Smooth muscle cell (in vitro differentiated cells): ENCODE data around the gene ILF3. TPM values are rescaled to one million over a fixed set of nuclear protein-coding genes. Genes with fewer than 3 reads are reported as not detected.
A peak's percentile ranks its signal among the peaks of the same experiment; 100 is the strongest.

Source experiments
- DNase-seq: peaks from one replicate; lab custom pipeline; 2025; ENCODE audit not compliant: unreplicated experiment; lab: John Stamatoyannopoulos, UW
- H2AFZ ChIP-seq: fragments of 200-600 bp; sonication (generic); 2 replicates; pipeline ENCODE4 v1.6.0; 2016; ENCODE audit warnings: antibody characterized with exemption, low read depth, mild to moderate bottlenecking
- H3F3A ChIP-seq: fragments of 200-600 bp; sonication (generic); 2 replicates; pipeline ENCODE4 v1.6.0; 2017; ENCODE audit warnings: antibody characterized with exemption, low read depth
- H3K27ac ChIP-seq: fragments of 200-600 bp; sonication (generic); 2 replicates; pipeline ENCODE4 v1.5.1; 2016; ENCODE audit warnings: low read depth, mild to moderate bottlenecking
- H3K27me3 ChIP-seq: fragments of 200-600 bp; sonication (generic); 2 replicates; pipeline ENCODE4 v1.6.1; 2016; ENCODE audit warnings: low read depth, mild to moderate bottlenecking
- H3K36me3 ChIP-seq: fragments of 200-600 bp; sonication (generic); 2 replicates; pipeline ENCODE4 v1.5.1; 2016; ENCODE audit warnings: low read depth
- H3K4me1 ChIP-seq: fragments of 200-600 bp; sonication (generic); 2 replicates; pipeline ENCODE4 v1.5.1; 2016; ENCODE audit warnings: low read depth
- H3K4me2 ChIP-seq: fragments of 200-600 bp; sonication (generic); 2 replicates; pipeline ENCODE4 v1.6.0; 2016; ENCODE audit warnings: mild to moderate bottlenecking
- H3K4me3 ChIP-seq: fragments of 200-600 bp; sonication (generic); 2 replicates; pipeline ENCODE4 v1.5.1; 2016; ENCODE audit warnings: mild to moderate bottlenecking
- H3K79me2 ChIP-seq: fragments of 200-600 bp; sonication (generic); 2 replicates; pipeline ENCODE4 v1.6.0; 2016; ENCODE audit warnings: low read depth, mild to moderate bottlenecking
- H3K9ac ChIP-seq: fragments of 200-600 bp; sonication (generic); 2 replicates; pipeline ENCODE4 v1.6.0; 2016; ENCODE audit warnings: low read depth
- H3K9me3 ChIP-seq: fragments of 200-600 bp; sonication (generic); replicated peaks from 2 replicates; pipeline ENCODE4 v1.5.1; 2016; ENCODE audit warnings: low read depth
- H4K20me1 ChIP-seq: fragments of 200-600 bp; sonication (generic); 2 replicates; pipeline ENCODE4 v1.6.0; 2016; ENCODE audit warnings: low read depth
- WGBS: methylation state at CpG from one replicate; pipeline ENCODE4 v1.1.7; 2016; ENCODE audit warnings: low lambda C conversion rate; 5-methylcytosine and 5-hydroxymethylcytosine counted together
- polyA plus RNA-seq: library from polyadenylated mRNA; unstranded; fragments of >200 nt; fragmentation: Nextera tagmentation; extraction: Ambion mirVana; gene quantifications from 2 replicates; pipeline ENCODE4 v1.2.1, GENCODE V29; 2016
- total RNA-seq: library from RNA; depleted of rRNA; stranded (reverse); fragments of >200 nt; gene quantifications from 2 replicates; pipeline ENCODE4 v1.2.3, GENCODE V29; 2014
- TF ChIP-seq, protein P1 (sequence below): fragments of 200-600 bp; sonication (generic); IDR thresholded peaks from 2 replicates; pipeline ENCODE4 v1.5.1; 2017; ENCODE audit warnings: borderline replicate concordance, mild to moderate bottlenecking, antibody characterized with exemption; ENCODE audit not compliant: insufficient read depth, poor library complexity, severe bottlenecking

The ILF3 gene
- total and polyA plus RNA-seq, 2 experiments from 2014 or later = 78.0 to 108 TPM

- H3K4me3 ChIP-seq = no peak overlapping the region
- peaks cover 35% of the 10 kb centered on the region for H4K20me1 ChIP-seq
- no peak overlapping the region for H3K4me2 ChIP-seq
- no peaks in the 10 kb centered on the region for H3K36me3 ChIP-seq
- no peaks in the 10 kb centered on the region for H3K9me3 ChIP-seq
- 90% methylated on average over 8 of the region's 8 CpGs for WGBS
- TF ChIP-seq, protein P1, sequence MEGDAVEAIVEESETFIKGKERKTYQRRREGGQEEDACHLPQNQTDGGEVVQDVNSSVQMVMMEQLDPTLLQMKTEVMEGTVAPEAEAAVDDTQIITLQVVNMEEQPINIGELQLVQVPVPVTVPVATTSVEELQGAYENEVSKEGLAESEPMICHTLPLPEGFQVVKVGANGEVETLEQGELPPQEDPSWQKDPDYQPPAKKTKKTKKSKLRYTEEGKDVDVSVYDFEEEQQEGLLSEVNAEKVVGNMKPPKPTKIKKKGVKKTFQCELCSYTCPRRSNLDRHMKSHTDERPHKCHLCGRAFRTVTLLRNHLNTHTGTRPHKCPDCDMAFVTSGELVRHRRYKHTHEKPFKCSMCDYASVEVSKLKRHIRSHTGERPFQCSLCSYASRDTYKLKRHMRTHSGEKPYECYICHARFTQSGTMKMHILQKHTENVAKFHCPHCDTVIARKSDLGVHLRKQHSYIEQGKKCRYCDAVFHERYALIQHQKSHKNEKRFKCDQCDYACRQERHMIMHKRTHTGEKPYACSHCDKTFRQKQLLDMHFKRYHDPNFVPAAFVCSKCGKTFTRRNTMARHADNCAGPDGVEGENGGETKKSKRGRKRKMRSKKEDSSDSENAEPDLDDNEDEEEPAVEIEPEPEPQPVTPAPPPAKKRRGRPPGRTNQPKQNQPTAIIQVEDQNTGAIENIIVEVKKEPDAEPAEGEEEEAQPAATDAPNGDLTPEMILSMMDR = no peak
- DNase-seq = no peak
- H3K9ac ChIP-seq = no peak overlapping the region
- peak overlapping the region; percentile 75 for H3K27ac ChIP-seq
- no peaks in the 10 kb centered on the region for H3K27me3 ChIP-seq
- H3K79me2 ChIP-seq = peaks cover 33% of the 10 kb centered on the region
- H3F3A ChIP-seq = peaks cover 7% of the 10 kb centered on the region
- H3K4me1 ChIP-seq = no peaks in the 10 kb centered on the region
- H2AFZ ChIP-seq = no peak overlapping the region
Measured at GRCh38 chr19:10618846-10619245, 35.3 kb upstream of the ILF3 start.

- TF ChIP-seq, protein P1 = no peak
- Histone ChIP-seq H3K27me3 (no peaks in the 10 kb centered on the region), H3K9ac (no peak overlapping the region), H3K36me3 (no peaks in the 10 kb centered on the region), H3K79me2 (peaks cover 35% of the 10 kb centered on the region), H2AFZ (no peak overlapping the region), H3K4me2 (no peak overlapping the region), H4K20me1 (peaks cover 43% of the 10 kb centered on the region), H3K4me3 (no peak overlapping the region), H3K9me3 (no peaks in the 10 kb centered on the region), H3F3A (peaks cover 7% of the 10 kb centered on the region), H3K27ac (no peak overlapping the region), H3K4me1 (peaks cover 8% of the 10 kb centered on the region)
- 90% methylated on average over 4 of the region's 4 CpGs for WGBS
- no peak for DNase-seq
Measured at GRCh38 chr19:10620786-10621185, 33.4 kb upstream of the ILF3 start.

- DNase-seq = no peak
- no peak overlapping the region for H3K9ac ChIP-seq
- H3K27me3 ChIP-seq = no peaks in the 10 kb centered on the region
- no peaks in the 10 kb centered on the region for H3K9me3 ChIP-seq
- H3K4me2 ChIP-seq = no peak overlapping the region
- no peaks in the 10 kb centered on the region for H3K36me3 ChIP-seq
- TF ChIP-seq, protein P1 = no peak
- no peak overlapping the region for H3K27ac ChIP-seq
- peaks cover 7% of the 10 kb centered on the region for H3F3A ChIP-seq
- no peak overlapping the region for H2AFZ ChIP-seq
- WGBS = 98% methylated on average over 8 of the region's 8 CpGs
- H3K79me2 ChIP-seq = peaks cover 30% of the 10 kb centered on the region
- no peak overlapping the region for H3K4me3 ChIP-seq
- peaks cover 50% of the 10 kb centered on the region for H4K20me1 ChIP-seq
- peaks cover 8% of the 10 kb centered on the region for H3K4me1 ChIP-seq
Measured at GRCh38 chr19:10621966-10622365, 32.2 kb upstream of the ILF3 start.

- peaks cover 21% of the 10 kb centered on the region for H3K79me2 ChIP-seq
- WGBS = 87% methylated on average over 6 of the region's 6 CpGs
- no peak overlapping the region for H3K9ac ChIP-seq
- H3K4me1 ChIP-seq = peaks cover 8% of the 10 kb centered on the region
- no peak overlapping the region for H2AFZ ChIP-seq
- H3K9me3 ChIP-seq = no peaks in the 10 kb centered on the region
- H3K27me3 ChIP-seq = no peaks in the 10 kb centered on the region
- H3K4me2 ChIP-seq = peak overlapping the region; percentile 88
- H3K4me3 ChIP-seq = peak overlapping the region; percentile 50
- no peaks in the 10 kb centered on the region for H3F3A ChIP-seq
- no peaks in the 10 kb centered on the region for H3K36me3 ChIP-seq
- H4K20me1 ChIP-seq = peaks cover 53% of the 10 kb centered on the region
- DNase-seq = no peak
- TF ChIP-seq, protein P1 = no peak
- H3K27ac ChIP-seq = no peak overlapping the region
Measured at GRCh38 chr19:10624585-10624984, 29.6 kb upstream of the ILF3 start.
